DMS79 treated with DMSO at 0.1 percent for 48 hours (cell line): Measurements from ENCODE around the gene MCF2L.

Source experiments
- DNase-seq: peaks from one replicate; lab custom pipeline; 2025; lab: John Stamatoyannopoulos, UW

The MCF2L gene

GRCh38 chr13:112997188-112998130 lies 28.4 kb downstream of the MCF2L start:
- no peak for DNase-seq

- DNase-seq: no peak
These were observed 29.7 kb downstream of the MCF2L start for GRCh38 chr13:112998521-112999280.

- DNase-seq: no peak
These were observed 30.6 kb downstream of the MCF2L start for GRCh38 chr13:112999414-113000177.

- no peak for DNase-seq
These were observed 31.6 kb downstream of the MCF2L start for GRCh38 chr13:113000575-113000974.

GRCh38 chr13:113001241-113002140 lies 32.5 kb downstream of the MCF2L start:
- DNase-seq: peak; percentile 99

- DNase-seq: peak; percentile 89
These were observed 33.3 kb downstream of the MCF2L start for GRCh38 chr13:113002206-113002912.

- DNase-seq: no peak
These were observed 33.9 kb downstream of the MCF2L start for GRCh38 chr13:113002913-113003290.

- DNase-seq: no peak
These were observed 35.1 kb downstream of the MCF2L start for GRCh38 chr13:113004126-113004525.

- DNase-seq: no peak
These were observed 36.3 kb downstream of the MCF2L start for GRCh38 chr13:113005076-113005865.

GRCh38 chr13:113005997-113006396 lies 37.0 kb downstream of the MCF2L start:
- no peak for DNase-seq

- no peak for DNase-seq
These were observed 37.6 kb downstream of the MCF2L start for GRCh38 chr13:113006660-113007059.

- DNase-seq: no peak
These were observed 39.8 kb downstream of the MCF2L start for GRCh38 chr13:113008851-113009250.

- DNase-seq: no peak
These were observed 40.9 kb downstream of the MCF2L start for GRCh38 chr13:113009743-113010509.

GRCh38 chr13:113010510-113010865 lies 41.5 kb downstream of the MCF2L start:
- DNase-seq: no peak

- no peak for DNase-seq
These were observed 44.3 kb downstream of the MCF2L start for GRCh38 chr13:113013303-113013702.

- no peak for DNase-seq
These were observed 45.1 kb downstream of the MCF2L start for GRCh38 chr13:113013878-113014751.

- DNase-seq: no peak
These were observed 46.0 kb downstream of the MCF2L start for GRCh38 chr13:113014752-113015745.
